ENCODE measurements around the gene INTS2. TPM values are rescaled to one million over a fixed set of nuclear protein-coding genes. Genes with fewer than 3 reads are reported as not detected.
A peak's percentile ranks its signal among the peaks of the same experiment; 100 is the strongest.

Gene INTS2
- total RNA-seq, 3 donors from 2014 or later = 23.2 to 24.2 (median 23.6) TPM

- H3K4me3 Mint-ChIP-seq = no peak overlapping the region
- DNase-seq = no peak
- H3K36me3 Mint-ChIP-seq (ENCODE audit: insufficient read depth) = peaks cover 11% of the 10 kb centered on the region
- H3K9me3 Mint-ChIP-seq = no peaks in the 10 kb centered on the region
- no peaks in the 10 kb centered on the region for H3K4me1 Mint-ChIP-seq (ENCODE audit: low read depth)
- no peak for ATAC-seq
- no peaks in the 10 kb centered on the region for H3K27me3 Mint-ChIP-seq (ENCODE audit: low read depth)
These were observed 79.5 kb downstream of the INTS2 start for GRCh38 chr17:61848247-61848646.

DNA sequence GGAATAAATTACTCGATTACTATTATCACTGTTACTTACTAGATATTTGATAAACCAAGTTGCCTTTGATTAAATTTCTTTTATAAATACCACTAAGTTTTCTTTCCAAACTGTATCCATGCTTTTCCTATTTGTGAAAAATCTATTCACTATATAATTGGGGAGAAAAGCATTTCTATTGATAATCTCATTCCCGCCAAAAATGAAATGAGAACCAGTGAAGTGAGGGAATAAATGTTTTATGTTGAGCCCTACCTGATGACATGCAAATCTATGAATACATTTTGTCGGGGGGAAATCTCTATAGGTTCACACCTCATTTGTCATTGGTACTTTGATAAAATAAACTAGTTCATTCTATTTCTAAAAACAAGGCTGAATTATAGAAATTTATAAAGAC, 80.1 kb downstream of the INTS2 start:
- DNase-seq = no peak
- H3K4me1 Mint-ChIP-seq (ENCODE audit: low read depth) = no peaks in the 10 kb centered on the region
- H3K27me3 Mint-ChIP-seq (ENCODE audit: low read depth) = no peaks in the 10 kb centered on the region
- no peak overlapping the region for H3K4me3 Mint-ChIP-seq
- H3K36me3 Mint-ChIP-seq (ENCODE audit: insufficient read depth) = peaks cover 8% of the 10 kb centered on the region
- no peaks in the 10 kb centered on the region for H3K9me3 Mint-ChIP-seq
- ATAC-seq = no peak

DNA sequence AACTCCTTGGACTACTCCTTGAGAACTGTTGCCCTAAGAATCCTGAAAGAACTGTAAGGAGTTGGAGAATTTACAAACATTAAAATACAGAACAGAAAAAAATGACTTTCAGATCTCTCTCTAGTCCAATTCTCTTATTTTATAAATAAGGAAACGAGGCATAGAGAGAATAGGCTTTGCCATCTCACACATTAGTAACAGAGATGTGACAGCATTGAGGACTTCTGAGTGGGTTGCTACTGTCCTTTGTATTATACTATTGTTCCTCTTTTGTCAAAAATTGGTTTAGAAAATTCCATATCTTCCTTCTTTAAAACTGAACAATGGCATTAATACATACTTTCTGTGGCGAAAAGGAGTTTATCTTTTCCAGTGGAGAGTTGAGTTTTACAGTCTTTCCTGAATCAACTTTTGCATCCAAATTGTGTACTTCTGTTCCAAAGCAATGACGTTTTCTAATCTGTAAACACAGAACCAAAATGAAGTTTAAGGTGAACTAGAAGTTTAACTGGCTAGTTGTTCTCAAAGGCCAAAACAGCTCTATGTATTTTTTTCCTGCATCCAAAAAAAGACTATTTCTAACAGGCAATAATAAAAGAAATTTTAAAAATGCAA, 80.9 kb downstream of the INTS2 start:
- H3K9me3 Mint-ChIP-seq = no peaks in the 10 kb centered on the region
- no peak overlapping the region for H3K4me3 Mint-ChIP-seq
- no peaks in the 10 kb centered on the region for H3K27me3 Mint-ChIP-seq (ENCODE audit: low read depth)
- peaks cover 8% of the 10 kb centered on the region for H3K36me3 Mint-ChIP-seq (ENCODE audit: insufficient read depth)
- no peaks in the 10 kb centered on the region for H3K4me1 Mint-ChIP-seq (ENCODE audit: low read depth)
- ATAC-seq (no peak), DNase-seq (no peak)

- no peaks in the 10 kb centered on the region for H3K4me1 Mint-ChIP-seq (ENCODE audit: low read depth)
- DNase-seq (no peak), ATAC-seq (no peak)
- peaks cover 8% of the 10 kb centered on the region for H3K36me3 Mint-ChIP-seq (ENCODE audit: insufficient read depth)
- no peaks in the 10 kb centered on the region for H3K27me3 Mint-ChIP-seq (ENCODE audit: low read depth)
- no peaks in the 10 kb centered on the region for H3K9me3 Mint-ChIP-seq
- no peak overlapping the region for H3K4me3 Mint-ChIP-seq
These were observed 81.7 kb downstream of the INTS2 start for GRCh38 chr17:61846088-61846487.

- H3K27me3 Mint-ChIP-seq (ENCODE audit: low read depth) = no peaks in the 10 kb centered on the region
These were observed 84.3 kb downstream of the INTS2 start for GRCh38 chr17:61843435-61843834.

DNA sequence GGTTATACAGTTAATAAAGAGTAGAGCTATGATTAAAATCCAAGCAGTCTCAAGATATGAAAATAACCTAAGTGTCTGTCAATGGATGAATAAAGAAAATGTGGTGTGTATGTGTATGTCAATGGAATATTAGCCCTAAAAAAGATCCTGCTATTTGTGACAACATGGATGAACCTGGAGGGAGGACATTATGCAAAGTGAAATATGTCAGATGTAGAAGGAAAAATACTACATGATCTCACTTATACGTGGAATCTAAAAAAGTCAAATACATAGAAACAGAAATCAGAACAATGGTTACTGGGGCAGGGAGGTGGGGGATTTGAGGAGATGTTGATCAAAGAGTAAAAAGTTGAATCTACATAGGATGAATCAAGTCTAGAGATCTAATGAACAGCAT, 84.9 kb downstream of the INTS2 start:
- no peak for ATAC-seq
- H3K36me3 Mint-ChIP-seq (ENCODE audit: insufficient read depth) = peaks cover 6% of the 10 kb centered on the region

More at GRCh38 chr17:61843435-61843834, 84.3 kb downstream of the INTS2 start:
- peaks cover 6% of the 10 kb centered on the region for H3K36me3 Mint-ChIP-seq (ENCODE audit: insufficient read depth)
- no peaks in the 10 kb centered on the region for H3K9me3 Mint-ChIP-seq
- no peak overlapping the region for H3K4me3 Mint-ChIP-seq
- no peak for DNase-seq
- no peaks in the 10 kb centered on the region for H3K4me1 Mint-ChIP-seq (ENCODE audit: low read depth)
- no peak for ATAC-seq

DNA sequence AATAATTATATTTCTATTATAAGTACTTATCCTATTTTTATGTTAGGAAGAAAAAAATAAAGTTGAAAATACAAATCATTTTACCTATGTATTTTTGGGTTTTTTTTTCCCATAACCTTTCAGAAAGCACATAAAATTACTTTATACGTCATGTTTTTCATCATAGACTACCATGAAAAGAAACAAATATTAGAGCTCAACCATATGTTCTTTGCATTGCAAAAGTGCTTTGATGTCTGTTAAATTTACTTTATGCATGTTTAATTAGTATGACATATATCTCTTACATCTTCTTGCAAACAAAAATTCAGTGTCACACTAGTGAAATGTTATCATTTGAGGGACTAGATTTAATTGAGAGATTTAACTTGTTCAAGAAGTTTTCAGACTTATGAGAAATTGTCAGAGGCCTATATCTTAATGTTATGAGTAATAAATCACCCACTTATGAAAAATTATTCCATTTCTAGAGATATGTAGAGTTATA, 88.4 kb downstream of the INTS2 start:
- no peak overlapping the region for H3K4me3 Mint-ChIP-seq

More for the DNA sequence above, 84.9 kb downstream of the INTS2 start:
- DNase-seq = no peak
- H3K9me3 Mint-ChIP-seq = no peaks in the 10 kb centered on the region
- H3K27me3 Mint-ChIP-seq (ENCODE audit: low read depth) = no peaks in the 10 kb centered on the region
- H3K4me3 Mint-ChIP-seq = no peak overlapping the region
- no peaks in the 10 kb centered on the region for H3K4me1 Mint-ChIP-seq (ENCODE audit: low read depth)

GRCh38 chr17:61837175-61838051, 90.4 kb downstream of the INTS2 start:
- Mint-ChIP-seq H3K4me3 (no peak overlapping the region), H3K4me1 (ENCODE audit: low read depth) (no peaks in the 10 kb centered on the region), H3K27me3 (ENCODE audit: low read depth) (no peaks in the 10 kb centered on the region), H3K9me3 (no peaks in the 10 kb centered on the region), H3K36me3 (ENCODE audit: insufficient read depth) (no peaks in the 10 kb centered on the region)
- peak; percentile 37 for DNase-seq
- ATAC-seq = no peak

More for the DNA sequence above, 88.4 kb downstream of the INTS2 start:
- Mint-ChIP-seq H3K9me3 (no peaks in the 10 kb centered on the region), H3K4me1 (ENCODE audit: low read depth) (no peaks in the 10 kb centered on the region), H3K36me3 (ENCODE audit: insufficient read depth) (no peaks in the 10 kb centered on the region), H3K27me3 (ENCODE audit: low read depth) (no peaks in the 10 kb centered on the region)
- DNase-seq (no peak), ATAC-seq (no peak)

- DNase-seq (no peak), ATAC-seq (no peak)
- H3K27me3 Mint-ChIP-seq (ENCODE audit: low read depth) = no peaks in the 10 kb centered on the region
- H3K4me3 Mint-ChIP-seq = no peak overlapping the region
- H3K9me3 Mint-ChIP-seq = no peaks in the 10 kb centered on the region
- no peaks in the 10 kb centered on the region for H3K4me1 Mint-ChIP-seq (ENCODE audit: low read depth)
- no peaks in the 10 kb centered on the region for H3K36me3 Mint-ChIP-seq (ENCODE audit: insufficient read depth)
These were observed 91.3 kb downstream of the INTS2 start for GRCh38 chr17:61836266-61837174.

DNA sequence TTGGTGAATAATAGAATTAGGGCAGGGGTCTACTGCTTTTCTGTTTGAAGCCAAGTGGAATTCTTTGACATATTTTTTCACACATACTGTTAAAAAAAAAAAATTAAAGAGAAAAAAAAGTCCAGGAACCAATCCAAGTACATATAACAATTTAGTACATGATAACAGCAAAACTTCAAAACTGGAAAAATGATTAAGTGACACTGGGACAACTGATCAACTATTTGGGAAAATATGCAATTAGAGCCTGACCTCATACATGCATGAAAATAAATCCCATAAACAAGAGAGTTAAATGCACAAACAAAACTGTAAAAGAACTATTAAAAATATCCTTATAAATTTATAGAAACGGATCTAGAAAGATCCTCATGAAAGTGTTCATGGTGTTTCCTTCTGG, 92.2 kb downstream of the INTS2 start:
- Mint-ChIP-seq H3K4me1 (ENCODE audit: low read depth) (no peaks in the 10 kb centered on the region), H3K36me3 (ENCODE audit: insufficient read depth) (no peaks in the 10 kb centered on the region), H3K9me3 (no peaks in the 10 kb centered on the region), H3K4me3 (no peak overlapping the region), H3K27me3 (ENCODE audit: low read depth) (no peaks in the 10 kb centered on the region)
- no peak for ATAC-seq
- DNase-seq = no peak

DNA sequence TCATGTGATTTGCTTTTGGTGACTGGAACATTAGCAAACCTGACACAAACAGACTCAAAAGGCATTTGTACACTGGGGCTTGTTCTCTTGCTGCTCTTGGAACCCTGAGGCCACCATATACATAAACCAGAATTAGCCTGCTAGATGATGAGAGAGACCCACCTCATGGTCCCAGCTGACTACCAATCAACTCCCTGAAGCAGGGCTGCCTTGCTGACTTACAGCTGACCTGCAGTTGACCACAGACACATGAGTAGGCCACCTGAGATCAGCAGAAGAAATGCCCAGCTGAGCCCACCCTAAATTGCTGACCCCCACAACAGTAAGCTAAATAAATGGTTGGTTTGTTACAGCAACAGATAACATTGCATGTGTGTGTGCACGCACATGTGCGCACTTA, 93.2 kb downstream of the INTS2 start:
- Mint-ChIP-seq H3K4me1 (ENCODE audit: low read depth) (no peaks in the 10 kb centered on the region), H3K9me3 (no peaks in the 10 kb centered on the region), H3K27me3 (ENCODE audit: low read depth) (no peaks in the 10 kb centered on the region), H3K36me3 (ENCODE audit: insufficient read depth) (no peaks in the 10 kb centered on the region), H3K4me3 (no peak overlapping the region)
- ATAC-seq (no peak), DNase-seq (no peak)

DNA sequence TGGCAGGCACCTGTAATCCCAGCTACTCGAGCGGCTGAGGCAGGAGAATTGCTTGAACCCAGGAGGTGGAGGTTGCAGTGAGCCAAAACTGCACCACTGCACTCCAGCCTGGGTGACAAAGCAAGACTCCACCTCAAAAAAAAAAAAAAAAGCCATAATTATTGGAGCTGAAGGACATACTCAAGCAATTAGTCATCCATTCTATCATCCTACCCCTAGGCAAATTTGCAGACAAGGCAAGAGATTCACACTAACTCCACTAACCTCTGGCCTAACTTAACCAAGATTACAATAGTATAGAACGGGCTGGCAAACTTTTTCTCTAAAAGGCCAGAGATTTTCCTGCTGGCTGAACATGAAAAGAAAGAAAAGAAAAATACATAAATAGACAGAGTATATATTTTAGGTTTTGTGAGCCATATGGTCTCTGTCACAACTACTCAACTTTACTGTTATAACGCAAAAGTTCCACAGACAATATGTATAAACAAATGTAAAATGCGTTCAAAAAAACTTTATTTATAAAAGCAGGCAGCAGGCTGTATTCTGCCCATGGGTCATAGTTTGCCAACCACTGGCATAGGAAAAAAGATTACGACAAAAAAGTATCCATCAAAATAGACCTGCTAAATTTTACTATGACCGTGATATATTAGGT, 94.1 kb downstream of the INTS2 start:
- H3K27me3 Mint-ChIP-seq (ENCODE audit: low read depth) = no peaks in the 10 kb centered on the region
- no peak overlapping the region for H3K4me3 Mint-ChIP-seq
- DNase-seq = no peak

GRCh38 chr17:61832463-61832862, 95.3 kb downstream of the INTS2 start:
- H3K36me3 Mint-ChIP-seq (ENCODE audit: insufficient read depth) = peaks cover 4% of the 10 kb centered on the region
- H3K9me3 Mint-ChIP-seq = no peaks in the 10 kb centered on the region
- H3K4me3 Mint-ChIP-seq = no peak overlapping the region
- ATAC-seq (no peak), DNase-seq (no peak)
- H3K4me1 Mint-ChIP-seq (ENCODE audit: low read depth) = no peaks in the 10 kb centered on the region
- no peaks in the 10 kb centered on the region for H3K27me3 Mint-ChIP-seq (ENCODE audit: low read depth)

More for the DNA sequence above, 94.1 kb downstream of the INTS2 start:
- Mint-ChIP-seq H3K9me3 (no peaks in the 10 kb centered on the region), H3K4me1 (ENCODE audit: low read depth) (no peaks in the 10 kb centered on the region), H3K36me3 (ENCODE audit: insufficient read depth) (no peaks in the 10 kb centered on the region)
- ATAC-seq = no peak

DNA sequence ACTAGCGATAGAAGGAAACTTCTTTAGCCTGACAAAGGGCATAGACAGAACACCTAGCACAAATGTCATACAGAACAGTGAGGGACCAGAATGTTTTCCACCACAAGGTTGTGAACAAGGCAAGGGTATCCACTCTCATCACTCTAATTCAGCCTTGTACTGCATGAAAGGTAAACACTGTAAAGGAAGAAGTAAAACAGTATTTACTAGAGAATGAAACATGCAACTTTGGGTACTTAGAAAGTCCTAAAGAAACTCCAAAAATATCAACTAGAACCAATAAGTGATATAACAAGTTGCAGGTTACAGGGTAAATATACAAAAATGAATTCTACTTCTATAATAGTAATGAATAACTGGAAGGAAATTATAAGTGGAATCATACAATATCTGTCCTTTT, 96.7 kb downstream of the INTS2 start:
- ATAC-seq (no peak), DNase-seq (no peak)
- H3K9me3 Mint-ChIP-seq = no peaks in the 10 kb centered on the region
- no peak overlapping the region for H3K4me3 Mint-ChIP-seq
- H3K4me1 Mint-ChIP-seq (ENCODE audit: low read depth) = no peaks in the 10 kb centered on the region
- peaks cover 11% of the 10 kb centered on the region for H3K36me3 Mint-ChIP-seq (ENCODE audit: insufficient read depth)
- H3K27me3 Mint-ChIP-seq (ENCODE audit: low read depth) = no peaks in the 10 kb centered on the region
